ENCODE results near the gene MTMR12. TPM values are rescaled to one million over a fixed set of nuclear protein-coding genes. Genes with fewer than 3 reads are reported as not detected.
"Not testable (repeated sequence)": the region's sequence is repeated elsewhere in the genome, so short reads cannot be mapped to it uniquely, and the experiment has no call there.

Gene MTMR12
- total RNA-seq, 2 donors from 2014 or later: 43.1 to 70.7 TPM

- no peak overlapping the region for H3K4me3 ChIP-seq
- intact Hi-C loops (cut with DNase I): no loop called here
- H3K27me3 ChIP-seq (replicated peaks; ENCODE audit: insufficient read depth): no peaks in the 10 kb centered on the region
- TF ChIP-seq POLR2A (IDR thresholded peaks at IDR 0.05) (no peak), POLR2AphosphoS5 (IDR thresholded peaks at IDR 0.05) (no peak), CTCF (IDR thresholded peaks at IDR 0.05) (no peak)
- WGBS: 86% methylated on average over 5 of the region's 5 CpGs
- no peak for DNase-seq (ENCODE audit: low spot score)
- no peaks in the 10 kb centered on the region for H3K36me3 ChIP-seq
- no peaks in the 10 kb centered on the region for H3K9me3 ChIP-seq
- H3K4me1 ChIP-seq (replicated peaks): no peaks in the 10 kb centered on the region
- no peak overlapping the region for H3K27ac ChIP-seq
Measured at GRCh38 chr5:32285510-32286138, 27.1 kb downstream of the MTMR12 start.

DNA sequence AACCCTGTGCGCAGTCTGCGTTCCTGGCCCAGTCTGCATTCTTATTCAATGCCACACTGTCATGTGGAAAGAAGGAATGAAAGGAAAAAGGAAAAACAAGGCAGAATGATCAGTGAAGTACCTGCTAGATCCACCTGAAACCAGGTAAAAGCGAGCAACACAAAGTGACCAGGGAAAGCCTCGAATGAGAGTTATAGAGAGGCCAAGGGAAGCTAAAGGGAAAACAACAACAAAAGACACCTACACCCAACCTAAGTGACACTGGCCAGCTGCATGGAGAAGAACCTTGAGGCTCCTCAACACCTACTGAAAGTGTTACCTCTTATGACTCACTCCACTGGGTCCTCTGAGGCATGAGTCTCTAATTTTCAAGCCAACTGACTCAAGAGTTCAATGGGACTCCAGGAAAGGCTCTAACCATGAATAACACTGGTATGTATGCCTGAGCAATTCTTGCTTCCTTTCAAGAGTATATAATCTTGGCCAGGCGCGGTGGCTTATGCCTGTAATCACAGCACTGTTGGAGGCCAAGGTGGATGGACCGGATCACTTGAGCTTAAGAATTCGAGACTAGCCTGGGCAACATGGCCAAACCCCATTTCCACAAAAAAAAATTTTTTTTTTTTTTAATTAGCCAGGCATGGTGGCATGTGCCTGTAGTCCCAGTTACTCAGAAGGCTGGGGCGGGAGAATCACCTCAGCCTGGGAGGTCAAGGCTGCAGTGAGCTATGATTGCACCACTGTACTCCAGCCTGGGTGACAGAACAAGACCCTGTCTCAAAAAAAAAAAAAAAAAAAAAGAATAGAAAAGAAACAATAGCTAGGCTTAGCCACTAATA is 29.0 kb downstream of the MTMR12 start:
- no peak for TF ChIP-seq CTCF (IDR thresholded peaks at IDR 0.05)
- TF ChIP-seq POLR2AphosphoS5 (IDR thresholded peaks at IDR 0.05): no peak
- no peak for TF ChIP-seq POLR2A (IDR thresholded peaks at IDR 0.05)
- 95% methylated on average over 9 of the region's 9 CpGs for WGBS
- Histone ChIP-seq H3K9me3 (no peaks in the 10 kb centered on the region), H3K4me3 (no peak overlapping the region), H3K4me1 (replicated peaks) (no peaks in the 10 kb centered on the region), H3K36me3 (no peaks in the 10 kb centered on the region), H3K27me3 (replicated peaks; ENCODE audit: insufficient read depth) (no peaks in the 10 kb centered on the region), H3K27ac (no peak overlapping the region)
- intact Hi-C loops (cut with DNase I): no loop called here
- no peak for DNase-seq (ENCODE audit: low spot score)

GRCh38 chr5:32283061-32283460 is 29.7 kb downstream of the MTMR12 start:
- DNase-seq (ENCODE audit: low spot score): no peak
- no peak overlapping the region for H3K4me3 ChIP-seq
- 56% methylated on average over 1 of the region's 1 CpG for WGBS
- intact Hi-C loops (cut with DNase I): no loop called here
- no peaks in the 10 kb centered on the region for H3K9me3 ChIP-seq
- no peak for TF ChIP-seq CTCF (IDR thresholded peaks at IDR 0.05)
- no peak for TF ChIP-seq POLR2AphosphoS5 (IDR thresholded peaks at IDR 0.05)
- TF ChIP-seq POLR2A (IDR thresholded peaks at IDR 0.05): no peak
- no peaks in the 10 kb centered on the region for H3K36me3 ChIP-seq
- H3K4me1 ChIP-seq (replicated peaks): no peaks in the 10 kb centered on the region
- H3K27ac ChIP-seq: no peak overlapping the region
- H3K27me3 ChIP-seq (replicated peaks; ENCODE audit: insufficient read depth): no peaks in the 10 kb centered on the region

GRCh38 chr5:32282633-32283032 is 30.1 kb downstream of the MTMR12 start:
- intact Hi-C loops (cut with DNase I): no loop called here
- no peaks in the 10 kb centered on the region for H3K4me1 ChIP-seq (replicated peaks)
- no peaks in the 10 kb centered on the region for H3K36me3 ChIP-seq
- no peak for DNase-seq (ENCODE audit: low spot score)
- TF ChIP-seq POLR2A (IDR thresholded peaks at IDR 0.05): no peak
- no peak for TF ChIP-seq CTCF (IDR thresholded peaks at IDR 0.05)
- no peak for TF ChIP-seq POLR2AphosphoS5 (IDR thresholded peaks at IDR 0.05)
- no peaks in the 10 kb centered on the region for H3K9me3 ChIP-seq
- H3K27ac ChIP-seq: no peak overlapping the region
- no peak overlapping the region for H3K4me3 ChIP-seq
- WGBS: 92% methylated on average over 6 of the region's 6 CpGs
- H3K27me3 ChIP-seq (replicated peaks; ENCODE audit: insufficient read depth): no peaks in the 10 kb centered on the region

DNA sequence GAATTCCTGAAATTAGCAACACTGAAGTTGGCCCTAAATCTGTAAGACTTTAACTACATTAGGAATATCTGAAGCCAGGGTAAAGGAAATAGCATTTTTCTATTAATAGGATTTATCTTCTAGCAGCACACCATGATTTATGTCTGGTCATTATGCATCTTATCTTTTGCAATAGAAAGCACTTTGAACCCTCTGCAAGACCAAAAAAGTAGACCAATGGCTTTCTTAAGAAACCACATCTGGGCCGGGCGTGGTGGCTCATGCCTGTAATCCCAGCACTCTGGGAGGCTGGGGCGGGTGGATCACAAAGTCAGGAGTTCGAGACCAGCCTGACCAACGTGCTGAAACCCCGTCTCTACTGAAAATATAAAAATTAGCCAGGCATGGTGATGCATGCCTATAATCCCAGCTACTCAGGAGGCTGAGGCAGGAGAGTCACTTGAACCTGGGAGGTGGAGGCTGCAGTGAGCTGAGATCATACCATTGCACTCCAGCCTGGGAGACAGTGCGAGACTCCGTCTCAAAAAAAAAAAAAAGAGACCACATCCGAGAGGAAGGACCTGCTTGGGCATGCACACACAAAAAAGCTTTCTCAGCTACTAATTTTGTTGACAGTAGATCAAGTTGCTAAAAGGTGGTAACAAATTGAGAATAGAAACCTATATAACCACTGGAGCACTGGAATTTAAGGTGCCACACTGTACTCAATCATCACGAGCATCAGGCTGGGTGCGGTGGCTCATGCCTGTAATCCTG is 31.2 kb downstream of the MTMR12 start:
- H3K27me3 ChIP-seq (replicated peaks; ENCODE audit: insufficient read depth); H3K36me3 ChIP-seq; H3K9me3 ChIP-seq; intact Hi-C loops (cut with DNase I); H3K27ac ChIP-seq; H3K4me3 ChIP-seq; DNase-seq (ENCODE audit: low spot score); H3K4me1 ChIP-seq (replicated peaks): not testable (repeated sequence)
- 84% methylated on average over 11 of the region's 11 CpGs for WGBS

Measured in prostate gland (tissue), 2 donors.